H1 (cell line): ENCODE measurements around the gene AGAP3. TPM values are rescaled to one million over a fixed set of nuclear protein-coding genes. Genes with fewer than 3 reads are reported as not detected.

Source experiments
- CTCF ChIA-PET: fragments of 300-600 bp; sonication (Branson Sonifier 250); formaldehyde crosslinking; loops from one replicate; lab custom pipeline; 2021; ENCODE audit not compliant: partially characterized antibody; lab: Charles Lee
- POLR2A ChIA-PET: fragments of 300-600 bp; sonication (Branson Sonifier 250); formaldehyde crosslinking; loops from one replicate; lab custom pipeline; 2021; ENCODE audit warnings: inconsistent platforms; ENCODE audit not compliant: partially characterized antibody; lab: Charles Lee
- DNase-seq, 2 experiments: peaks; one replicate each; pipeline versions ENCODE4 v3.0.0 to v3.0.0-alpha.2; 2010 to 2022; ENCODE audit warnings: low spot score in 2 of 2, low read depth in 1 of 2, mixed read lengths in 1 of 2
- FAIRE-seq: peaks from 2 replicates; lab custom pipeline; 2011; peaks lifted over from hg19 to GRCh38; lab: Jason Lieb, UNC
- H2AFZ ChIP-seq: 2 replicates; pipeline ENCODE4 v1.8.1; 2012; ENCODE audit warnings: low read length, inconsistent platforms
- H2AK5ac ChIP-seq: 2 replicates; pipeline ENCODE4 v1.6.1; 2013; ENCODE audit warnings: low read depth, low read length
- H2BK120ac ChIP-seq: replicated peaks from 2 replicates; pipeline ENCODE3; 2013; ENCODE audit warnings: low read depth, low read length, inconsistent platforms
- H2BK12ac ChIP-seq: 2 replicates; pipeline ENCODE4 v1.6.1; 2013; ENCODE audit warnings: low read depth, low read length
- H2BK15ac ChIP-seq: 2 replicates; pipeline ENCODE4 v1.6.1; 2013; ENCODE audit warnings: low read length
- H2BK20ac ChIP-seq: 2 replicates; pipeline ENCODE4 v1.6.1; 2013; ENCODE audit warnings: low read length
- H2BK5ac ChIP-seq: 2 replicates; pipeline ENCODE4 v1.6.1; 2013; ENCODE audit warnings: low read depth, low read length
- H3K14ac ChIP-seq: 2 replicates; pipeline ENCODE4 v1.6.1; 2013; ENCODE audit warnings: inconsistent platforms; ENCODE audit not compliant: insufficient read length
- H3K18ac ChIP-seq: 2 replicates; pipeline ENCODE4 v1.6.1; 2013; ENCODE audit warnings: low read length; ENCODE audit errors: extremely low read depth
- H3K23ac ChIP-seq: 2 replicates; pipeline ENCODE4 v1.6.1; 2013; ENCODE audit warnings: inconsistent platforms; ENCODE audit not compliant: insufficient read length
- H3K23me2 ChIP-seq: 2 replicates; pipeline ENCODE4 v1.6.1; 2013; ENCODE audit warnings: low read depth, low read length
- H3K27ac ChIP-seq: 2 replicates; pipeline ENCODE4 v1.6.1; 2011; ENCODE audit warnings: low read depth, low read length, inconsistent platforms
- H3K27me3 ChIP-seq, 4 experiments: replicated peaks in 1 of 4; 1 replicate in 1 of 4; 2 replicates in 3 of 4; pipeline versions ENCODE4 v1.6.1 to v1.8.1; 2011 to 2013; ENCODE audit warnings: low read length in 3 of 4, mild to moderate bottlenecking in 3 of 4, inconsistent platforms in 2 of 4, mixed read lengths in 2 of 4, moderate library complexity in 1 of 4; ENCODE audit not compliant: control insufficient read depth in 3 of 4, insufficient read depth in 3 of 4; ENCODE audit errors: extremely low read depth in 1 of 4
- H3K36me3 ChIP-seq, 4 experiments: 2 replicates each; pipeline versions ENCODE4 v1.6.1 to v1.8.1; 2011 to 2013; ENCODE audit warnings: mild to moderate bottlenecking in 4 of 4, low read length in 3 of 4, moderate library complexity in 2 of 4, control low read depth in 1 of 4, inconsistent platforms in 1 of 4; ENCODE audit not compliant: insufficient read depth in 4 of 4, control insufficient read depth in 2 of 4
- H3K4ac ChIP-seq: replicated peaks from 2 replicates; pipeline ENCODE3; 2013; ENCODE audit warnings: low read length, low read depth, mixed read lengths, inconsistent platforms; ENCODE audit not compliant: insufficient read length
- H3K4me1 ChIP-seq, 4 experiments: replicated peaks in 1 of 4; 1 replicate in 1 of 4; 2 replicates in 3 of 4; pipeline versions ENCODE4 v1.6.1 to v1.8.1; 2011 to 2013; ENCODE audit warnings: low read length in 3 of 4, inconsistent platforms in 2 of 4, mixed read lengths in 1 of 4; ENCODE audit not compliant: insufficient read depth in 4 of 4, control insufficient read depth in 3 of 4
- H3K4me2 ChIP-seq, 2 experiments: 2 replicates each; pipeline versions ENCODE4 v1.6.1 to v1.8.1; 2011 to 2013; ENCODE audit warnings: low read depth in 2 of 2, low read length in 2 of 2, control low read depth in 1 of 2, inconsistent platforms in 1 of 2, mild to moderate bottlenecking in 1 of 2; ENCODE audit not compliant: insufficient read depth in 1 of 2
- H3K4me3 ChIP-seq, 4 experiments: fragments of 200-600, 300-600 bp in 1 of 4; sonication (generic), shearing (Covaris generic), sonication (Bioruptor Twin) in 1 of 4; 2 replicates each; pipeline versions ENCODE4 v1.5.1 to v1.8.1; 2011 to 2016; ENCODE audit warnings: low read length in 4 of 4, low read depth in 3 of 4, control low read depth in 2 of 4, inconsistent platforms in 2 of 4, mild to moderate bottlenecking in 2 of 4, mixed read lengths in 1 of 4, moderate library complexity in 1 of 4; ENCODE audit not compliant: insufficient read depth in 2 of 4; ENCODE audit errors: extremely low read depth in 1 of 4
- H3K56ac ChIP-seq: replicated peaks from 2 replicates; pipeline ENCODE3; 2013; ENCODE audit warnings: low read depth, mild to moderate bottlenecking, mixed read lengths, low read length, inconsistent platforms; ENCODE audit not compliant: insufficient read length
- H3K79me1 ChIP-seq: 2 replicates; pipeline ENCODE4 v1.6.1; 2013; ENCODE audit warnings: low read depth, low read length, control low read depth
- H3K79me2 ChIP-seq, 2 experiments: 2 replicates each; pipeline versions ENCODE4 v1.6.1 to v1.8.1; 2012 to 2013; ENCODE audit warnings: low read length in 2 of 2, mild to moderate bottlenecking in 2 of 2, inconsistent platforms in 1 of 2; ENCODE audit not compliant: insufficient read depth in 2 of 2, control insufficient read depth in 1 of 2
- H3K9ac ChIP-seq, 4 experiments: replicated peaks in 1 of 4; 1 replicate in 1 of 4; 2 replicates in 3 of 4; pipeline versions ENCODE4 v1.6.1 to v1.8.1; 2011 to 2013; ENCODE audit warnings: low read depth in 3 of 4, low read length in 3 of 4, control low read depth in 2 of 4, mild to moderate bottlenecking in 2 of 4, moderate library complexity in 2 of 4, inconsistent platforms in 1 of 4; ENCODE audit errors: extremely low read depth in 1 of 4
- H3K9me3 ChIP-seq, 2 experiments: 2 replicates each; pipeline versions ENCODE4 v1.6.1 to v1.8.1; 2012 to 2013; ENCODE audit warnings: mild to moderate bottlenecking in 2 of 2, moderate library complexity in 2 of 2, control low read depth in 1 of 2, inconsistent platforms in 1 of 2, low read depth in 1 of 2, low read length in 1 of 2, mixed read lengths in 1 of 2; ENCODE audit not compliant: insufficient read depth in 2 of 2
- H4K20me1 ChIP-seq, 2 experiments: replicated peaks in 1 of 2; 2 replicates each; pipeline versions ENCODE3 to v1.8.1; 2011 to 2013; ENCODE audit warnings: inconsistent platforms in 2 of 2, low read length in 2 of 2, mild to moderate bottlenecking in 1 of 2; ENCODE audit not compliant: insufficient read depth in 2 of 2, control insufficient read depth in 1 of 2
- H4K5ac ChIP-seq: 2 replicates; pipeline ENCODE4 v1.6.1; 2013; ENCODE audit warnings: low read length, low read depth, mixed read lengths, inconsistent platforms; ENCODE audit not compliant: insufficient read length
- H4K8ac ChIP-seq: 2 replicates; pipeline ENCODE4 v1.8.0; 2013; ENCODE audit warnings: mild to moderate bottlenecking, moderate library complexity, low read length, inconsistent platforms; ENCODE audit not compliant: insufficient read depth; ENCODE audit errors: extremely low read depth
- H4K91ac ChIP-seq: replicated peaks from 2 replicates; pipeline ENCODE3; 2013; ENCODE audit warnings: low read length, mixed read lengths, inconsistent platforms; ENCODE audit not compliant: insufficient read length
- ATF3 ChIP-seq: IDR thresholded peaks from 2 replicates; pipeline ENCODE4 v1.6.1; 2011; ENCODE audit warnings: low read depth, mild to moderate bottlenecking, low read length; ENCODE audit not compliant: insufficient read depth
- BACH1 ChIP-seq: IDR thresholded peaks from 2 replicates; pipeline ENCODE4 v1.6.1; 2012; ENCODE audit warnings: low read length, improper control_type of control experiment
- E2F6 ChIP-seq: IDR thresholded peaks from 2 replicates; pipeline ENCODE4 v1.6.1; 2012; ENCODE audit warnings: inconsistent platforms
- EGR1 ChIP-seq: IDR thresholded peaks from 2 replicates; pipeline ENCODE4 v1.6.1; 2011; ENCODE audit warnings: low read depth, low read length, borderline replicate concordance
- KDM1A ChIP-seq: fragments of 200-600, 300-600 bp; sonication (generic); IDR thresholded peaks from 2 replicates; pipeline ENCODE4 v1.7.1; 2016; ENCODE audit warnings: mild to moderate bottlenecking, low read length, borderline replicate concordance
- PHF8 ChIP-seq: fragments of 200-600 bp; sonication (generic); conservative IDR thresholded peaks from 2 replicates; pipeline ENCODE4 v1.7.1; 2012; ENCODE audit warnings: low read depth, mild to moderate bottlenecking, inconsistent platforms, low read length, moderate library complexity
- RBBP5 ChIP-seq: IDR thresholded peaks from 2 replicates; pipeline ENCODE4 v1.7.1; 2012; ENCODE audit warnings: low read depth, mild to moderate bottlenecking, inconsistent platforms, low read length, moderate library complexity, borderline replicate concordance
- SIRT6 ChIP-seq: IDR thresholded peaks from one replicate; pipeline ENCODE4 v1.7.1; 2012; ENCODE audit warnings: low read length, inconsistent platforms
- TAF7 ChIP-seq: optimal IDR thresholded peaks from 2 replicates; pipeline ENCODE3; 2011; ENCODE audit warnings: low read depth, mild to moderate bottlenecking, inconsistent platforms, low read length, moderate library complexity, borderline replicate concordance
- TCF12 ChIP-seq: IDR thresholded peaks from 2 replicates; pipeline ENCODE4 v1.6.1; 2011; ENCODE audit warnings: low read depth, mild to moderate bottlenecking, low read length
- WGBS, 2 experiments: shearing (Covaris generic) in 1 of 2; methylation state at CpG; one replicate each; pipeline versions ENCODE4 v1.1.6 to v1.1.7; 2013 to 2015; ENCODE audit warnings: low lambda C conversion rate in 2 of 2, mixed read lengths in 2 of 2, inconsistent platforms in 1 of 2, low coverage in 1 of 2, missing lambda C conversion rate in 1 of 2; ENCODE audit not compliant: insufficient replicate concordance in 2 of 2, insufficient coverage in 1 of 2, insufficient read length in 1 of 2; ENCODE audit errors: extremely low coverage in 1 of 2, missing lambda C conversion rate in 1 of 2; 5-methylcytosine and 5-hydroxymethylcytosine counted together
- polyA plus RNA-seq, 7 experiments: library from polyadenylated mRNA; depleted of rRNA in 3 of 7; stranded (reverse) in 5 of 7; unstranded in 2 of 7; fragments of >200 nt in 5 of 7; fragments of 200-250 nt in 2 of 7; gene quantifications; 1 replicate in 5 of 7; 2 replicates in 1 of 7; 4 replicates in 1 of 7; pipeline versions ENCODE4 v1.2.1 to v1.2.3, GENCODE V29; 2011 to 2013; ENCODE audit warnings: missing spikeins in 2 of 7, mixed read lengths in 2 of 7
- total RNA-seq: library from RNA; stranded (reverse); fragmentation: NEBNext Ultra II Directional; extraction: Animal tissue kit (Norgen Biotek cat#: 25700); gene quantifications from 2 replicates; pipeline ENCODE4 v1.2.1, GENCODE V29; 2021

AGAP3 gene
- total and polyA plus RNA-seq, 2 of the 8 experiments (the other 6 are each of a cell fraction or from before 2014, with no cell fraction given) = 66.4 to 120 TPM

DNA sequence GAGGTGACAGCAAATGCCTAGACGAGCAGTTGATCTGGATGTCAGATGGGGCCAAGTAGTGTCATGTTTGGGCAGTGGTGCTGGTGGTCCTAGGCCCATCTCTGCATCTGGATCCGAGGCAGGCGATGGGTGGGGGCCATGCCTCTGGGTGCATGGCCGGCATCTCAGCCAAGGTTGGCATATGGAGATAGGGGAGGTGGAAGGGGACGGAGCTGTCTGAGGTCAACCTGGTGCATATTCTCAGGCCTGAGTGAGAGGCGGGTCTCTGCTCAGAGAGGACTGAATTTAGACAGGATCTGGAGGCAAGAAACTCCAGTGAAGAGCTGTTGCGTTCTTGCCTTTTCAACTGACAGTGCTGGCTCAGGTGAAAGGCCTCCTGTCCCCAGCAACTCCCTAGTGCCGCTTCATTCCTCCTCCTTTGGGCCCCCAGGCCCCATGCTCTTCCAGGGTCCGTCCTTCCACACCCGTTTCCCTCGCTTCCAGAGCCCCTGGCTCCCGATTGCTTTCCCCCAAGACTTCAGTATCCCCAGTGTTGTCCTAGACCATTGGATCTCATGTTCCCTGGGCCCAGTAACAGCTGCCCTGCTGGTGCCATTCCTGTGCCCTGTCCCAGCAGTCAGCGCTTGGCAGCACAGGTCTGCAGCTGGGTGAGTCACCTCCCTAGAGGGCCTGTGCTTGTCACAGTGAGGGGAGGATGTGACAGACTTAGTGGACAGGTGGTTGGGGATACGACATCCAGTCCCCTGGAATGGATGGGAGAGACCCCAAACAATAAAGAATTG lies 48.7 kb downstream of the AGAP3 start:
- H3K27me3 ChIP-seq = peaks cover 0 to 1% (median 0%) of the 10 kb centered on the region in 4 experiments; a peak in 1 of 7 replicates
- no peak for FAIRE-seq
- H3K14ac ChIP-seq = no peak overlapping the region
- DNase-seq = no peak
- no peak overlapping the region for H3K9ac ChIP-seq
- H2BK5ac ChIP-seq = no peak overlapping the region
- no peaks in the 10 kb centered on the region for H3K79me1 ChIP-seq
- H2BK12ac ChIP-seq = no peak overlapping the region
- no peak overlapping the region for H4K8ac ChIP-seq
- no peak overlapping the region for H4K91ac ChIP-seq
- H3K4me1 ChIP-seq = peaks cover 7 to 20% (median 15%) of the 10 kb centered on the region in 4 experiments
- no peak overlapping the region for H4K5ac ChIP-seq
- no peak overlapping the region for H3K23ac ChIP-seq
- peaks cover 6 to 19% of the 10 kb centered on the region in 2 experiments for H4K20me1 ChIP-seq
- H3K79me2 ChIP-seq = no peaks in the 10 kb centered on the region
- 91% methylated on average over 14 of the region's 14 CpGs; no CpG with 5 or more reads in 1 of the 2 experiments for WGBS, 2 experiments
- no peak overlapping the region for H2AK5ac ChIP-seq
- CTCF ChIA-PET = interaction anchor here (0.6 to 18.9 kb wide), 10 partner anchors 8 to 109 kb away, joined by 3 to 197 read pairs (median 4); no protein-coding TSS in a partner anchor
- H3K27ac ChIP-seq = no peak overlapping the region
- no peak overlapping the region for H2AFZ ChIP-seq
- no peak overlapping the region for H2BK120ac ChIP-seq
- H3K36me3 ChIP-seq = peaks cover 0 to 9% (median 3%) of the 10 kb centered on the region in 4 experiments; a peak in 5 of 8 replicates
- no peaks in the 10 kb centered on the region; the same call in 1 of the 2 replicates for H3K23me2 ChIP-seq
- no peak overlapping the region for H3K56ac ChIP-seq
- no peak overlapping the region for H3K4me3 ChIP-seq
- H3K4me2 ChIP-seq = no peak overlapping the region
- H2BK20ac ChIP-seq = no peak overlapping the region
- H3K18ac ChIP-seq = no peak overlapping the region
- H3K4ac ChIP-seq = no peak overlapping the region
- no peaks in the 10 kb centered on the region for H3K9me3 ChIP-seq
- POLR2A ChIA-PET = interaction anchor here (1.3 to 1.6 kb wide), 2 partner anchors 9 to 11 kb away, joined by 4 read pairs; no protein-coding TSS in a partner anchor
- no peak overlapping the region for H2BK15ac ChIP-seq
- TF ChIP-seq PHF8 = no peak
- TF ChIP-seq EGR1 = no peak
- no peak for TF ChIP-seq BACH1
- TF ChIP-seq RBBP5 = no peak
- TF ChIP-seq KDM1A = no peak
- TF ChIP-seq ATF3 = no peak
- no peak for TF ChIP-seq E2F6
- TF ChIP-seq TAF7 = no peak
- TF ChIP-seq TCF12 = no peak
- no peak for TF ChIP-seq SIRT6
